Right lobe of liver (tissue), 6 donors: ENCODE data around the gene MDM1. TPM values are rescaled to one million over a fixed set of nuclear protein-coding genes. Genes with fewer than 3 reads are reported as not detected.

Source experiments
- ATAC-seq, 4 donors: fragments of 200-7000 bp; cut with Tn5 transposase; one replicate each; pipeline ENCODE4 v1.9.1; 2020; ENCODE audit warnings: mild to moderate bottlenecking in 4 of 4, moderate library complexity in 4 of 4
- DNase-seq, 3 donors: peaks; one replicate each; pipeline ENCODE4 v3.0.0-alpha.2; 2020
- H3K27ac ChIP-seq, 3 donors: fragments of 200-600 bp; one replicate each; pipeline ENCODE4 v1.8.0; 2022
- H3K27me3 ChIP-seq, 2 donors: fragments of 200-600 bp; one replicate each; pipeline ENCODE4 v1.8.0; 2022
- H3K36me3 ChIP-seq, 4 donors: fragments of 200-600 bp; sonication (generic) in 1 of 4; one replicate each; pipeline versions ENCODE4 v1.5.1 to v1.8.0; 2017 to 2022; ENCODE audit warnings: control low read depth in 1 of 4
- H3K4me1 ChIP-seq, 4 donors: fragments of 200-600 bp; sonication (generic) in 1 of 4; one replicate each; pipeline versions ENCODE4 v1.5.1 to v1.8.0; 2017 to 2022; ENCODE audit warnings: control low read depth in 1 of 4
- H3K4me3 ChIP-seq, 3 donors: fragments of 200-600 bp; one replicate each; pipeline ENCODE4 v1.8.0; 2022
- H3K9me3 ChIP-seq, 4 donors: fragments of 200-600 bp; sonication (generic) in 1 of 4; one replicate each; pipeline versions ENCODE4 v1.5.1 to v1.8.0; 2017 to 2022; ENCODE audit warnings: control low read depth in 1 of 4
- CTCF ChIP-seq, 4 donors: fragments of 200-600 bp in 3 of 4; fragments of 450-650 bp in 1 of 4; IDR thresholded peaks; one replicate each; pipeline versions ENCODE4 v1.5.1 to v1.8.0; 2016 to 2022; ENCODE audit warnings: antibody characterized with exemption in 4 of 4, mild to moderate bottlenecking in 2 of 4
- POLR2A ChIP-seq: fragments of 450-650 bp; IDR thresholded peaks from one replicate; pipeline ENCODE4 v1.6.1; 2017; ENCODE audit warnings: antibody characterized with exemption, mild to moderate bottlenecking
- WGBS: methylation state at CpG from one replicate; pipeline ENCODE4 v1.1.6; 2018; ENCODE audit warnings: low coverage, low lambda C conversion rate; ENCODE audit not compliant: insufficient coverage; ENCODE audit errors: missing lambda C conversion rate; 5-methylcytosine and 5-hydroxymethylcytosine counted together
- intact Hi-C, 2 donors: fragments of 100-400 bp; cut with DNase I; formaldehyde crosslinking; loops; one replicate each; pipeline versions ENCODE4 v1.11.2 to v1.14.1; 2022
- total RNA-seq, 6 experiments: library from RNA; depleted of rRNA in 2 of 6; stranded (reverse); fragments of >200 nt in 2 of 6; fragmentation: NEBNext Ultra II Directional in 3 of 6; extraction: Animal tissue kit (Norgen Biotek cat#: 25700) in 3 of 6; gene quantifications; one replicate each; pipeline versions ENCODE4 v1.1.0 to v1.2.4, GENCODE V29; 2016 to 2023
- donor health status: DM: no; HTN: yes; CAD: no.
- donor health status: DM: no; HTN: no; CAD: no.
- donor health status: DM: no; HTN: no; CAD: no.
- donor health status: DM: no; HTN: yes; CAD: no.
- donor health status: DM: no; HTN: yes; CAD: no.

The MDM1 gene
- total RNA-seq, 6 experiments from 2014 or later = 2.9 to 6.6 (median 4.1) TPM

DNA sequence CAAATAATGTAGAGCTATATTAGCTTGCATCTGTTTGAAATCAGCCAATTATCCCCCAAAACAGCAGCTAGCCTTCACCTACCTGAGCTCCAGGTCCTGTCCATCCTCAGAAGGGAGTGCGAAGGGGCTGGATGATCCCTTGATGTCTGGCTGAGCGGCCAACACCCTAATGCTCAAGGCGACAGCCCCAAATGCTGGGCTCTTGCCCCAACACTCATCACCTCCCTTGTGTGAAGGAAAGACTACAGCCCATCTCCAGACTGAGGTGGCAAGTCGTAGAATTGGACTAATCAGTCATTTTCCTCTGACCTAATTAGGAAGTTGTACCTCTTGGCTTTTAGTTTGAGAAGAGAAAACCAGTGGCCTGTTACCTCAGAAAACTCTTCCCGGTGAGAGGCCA is 16.3 kb upstream of the MDM1 start:
- no peak overlapping the region for H3K27ac ChIP-seq
- no peaks in the 10 kb centered on the region for H3K36me3 ChIP-seq
- H3K4me1 ChIP-seq = no peaks in the 10 kb centered on the region
- no peaks in the 10 kb centered on the region for H3K27me3 ChIP-seq
- H3K4me3 ChIP-seq = no peak overlapping the region
- intact Hi-C loops = no loop called here
- no peak for DNase-seq
- no peak for ATAC-seq
- WGBS = 37% methylated on average over 2 of the region's 5 CpGs
- H3K9me3 ChIP-seq = no peaks in the 10 kb centered on the region
- no peak for TF ChIP-seq CTCF (IDR thresholded peaks at IDR 0.05)
- no peak for TF ChIP-seq POLR2A

- WGBS = 58% methylated on average over 3 of the region's 3 CpGs
- H3K4me1 ChIP-seq = no peaks in the 10 kb centered on the region
- ATAC-seq = no peak
Measured at GRCh38 chr12:68345763-68346162, 13.6 kb upstream of the MDM1 start.

GRCh38 chr12:68344126-68344525 is 12.0 kb upstream of the MDM1 start:
- intact Hi-C loops = no loop called here
- DNase-seq = no peak
- no peak for ATAC-seq
- H3K9me3 ChIP-seq = no peaks in the 10 kb centered on the region
- 33% methylated on average over 2 of the region's 2 CpGs for WGBS
- H3K36me3 ChIP-seq = no peaks in the 10 kb centered on the region
- no peak overlapping the region for H3K4me3 ChIP-seq
- no peaks in the 10 kb centered on the region for H3K27me3 ChIP-seq
- H3K27ac ChIP-seq = no peak overlapping the region
- TF ChIP-seq POLR2A = no peak
- no peak for TF ChIP-seq CTCF (IDR thresholded peaks at IDR 0.05)
- H3K4me1 ChIP-seq = no peaks in the 10 kb centered on the region

More at GRCh38 chr12:68345763-68346162, 13.6 kb upstream of the MDM1 start:
- no peak for DNase-seq
- Histone ChIP-seq H3K36me3 (no peaks in the 10 kb centered on the region), H3K27ac (no peak overlapping the region), H3K4me3 (no peak overlapping the region), H3K27me3 (no peaks in the 10 kb centered on the region), H3K9me3 (no peaks in the 10 kb centered on the region)
- intact Hi-C loops = no loop called here
- no peak for TF ChIP-seq CTCF (IDR thresholded peaks at IDR 0.05)
- no peak for TF ChIP-seq POLR2A

- WGBS = 51% methylated on average over 3 of the region's 3 CpGs
- H3K27ac ChIP-seq = no peak overlapping the region
- H3K36me3 ChIP-seq = no peaks in the 10 kb centered on the region
- DNase-seq = no peak
- intact Hi-C loops = no loop called here
- H3K4me3 ChIP-seq = no peak overlapping the region
- no peaks in the 10 kb centered on the region for H3K27me3 ChIP-seq
- ATAC-seq = no peak
- TF ChIP-seq POLR2A (no peak), CTCF (IDR thresholded peaks at IDR 0.05) (no peak)
- H3K4me1 ChIP-seq = no peaks in the 10 kb centered on the region
- H3K9me3 ChIP-seq = no peaks in the 10 kb centered on the region
Measured at GRCh38 chr12:68342966-68343365, 10.8 kb upstream of the MDM1 start.

- DNase-seq (no peak), ATAC-seq (no peak)
- intact Hi-C loops = no loop called here
- Histone ChIP-seq H3K36me3 (no peaks in the 10 kb centered on the region), H3K9me3 (no peaks in the 10 kb centered on the region), H3K27ac (no peak overlapping the region), H3K4me1 (no peaks in the 10 kb centered on the region), H3K4me3 (no peak overlapping the region), H3K27me3 (no peaks in the 10 kb centered on the region)
- TF ChIP-seq CTCF (IDR thresholded peaks at IDR 0.05) (no peak), POLR2A (no peak)
- 62% methylated on average over 2 of the region's 2 CpGs for WGBS
Measured at GRCh38 chr12:68341822-68342221, 9.7 kb upstream of the MDM1 start.
